ENCODE measurements around the gene AHR. TPM values are rescaled to one million over a fixed set of nuclear protein-coding genes. Genes with fewer than 3 reads are reported as not detected.

AHR gene
- polyA plus RNA-seq, 1 donor (not counting 4 experiments of a cell fraction or from before 2014, with no cell fraction given) = 19.4 TPM

DNA sequence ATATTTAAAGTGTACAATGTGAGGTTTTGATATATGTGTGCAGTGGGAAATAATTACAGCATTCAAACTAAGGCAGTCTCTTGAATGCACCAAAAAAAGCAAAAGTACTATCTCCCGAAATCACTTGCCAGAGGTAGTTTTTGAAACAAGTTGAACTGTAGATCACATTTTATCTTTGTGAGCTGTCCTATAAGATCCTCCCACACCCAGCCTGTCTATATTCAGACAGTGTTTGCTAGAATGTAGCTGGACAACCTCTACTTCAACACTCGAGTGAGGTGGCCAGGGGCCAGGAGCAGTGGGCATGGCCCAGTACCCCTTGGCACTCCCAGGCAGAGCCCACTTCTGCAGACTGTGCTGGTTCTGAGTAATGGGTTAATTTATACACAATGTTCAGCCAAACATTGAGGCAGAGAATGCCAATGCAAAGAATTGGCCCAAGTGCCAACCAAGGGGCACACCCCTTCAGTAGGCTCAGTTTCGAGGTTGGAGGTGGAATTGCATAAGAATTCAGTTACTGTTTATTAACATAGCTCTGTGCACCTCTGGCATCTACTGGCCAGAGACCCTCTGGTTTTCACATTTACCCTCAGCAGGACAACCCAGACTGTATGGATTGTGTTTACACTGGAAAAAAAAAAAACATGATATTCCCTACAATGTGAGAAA is 70.5 kb downstream of the AHR start:
- H2AFZ ChIP-seq (ENCODE audit: control insufficient read depth, low read length) = no peak overlapping the region
- FAIRE-seq = peak; percentile 81

DNA sequence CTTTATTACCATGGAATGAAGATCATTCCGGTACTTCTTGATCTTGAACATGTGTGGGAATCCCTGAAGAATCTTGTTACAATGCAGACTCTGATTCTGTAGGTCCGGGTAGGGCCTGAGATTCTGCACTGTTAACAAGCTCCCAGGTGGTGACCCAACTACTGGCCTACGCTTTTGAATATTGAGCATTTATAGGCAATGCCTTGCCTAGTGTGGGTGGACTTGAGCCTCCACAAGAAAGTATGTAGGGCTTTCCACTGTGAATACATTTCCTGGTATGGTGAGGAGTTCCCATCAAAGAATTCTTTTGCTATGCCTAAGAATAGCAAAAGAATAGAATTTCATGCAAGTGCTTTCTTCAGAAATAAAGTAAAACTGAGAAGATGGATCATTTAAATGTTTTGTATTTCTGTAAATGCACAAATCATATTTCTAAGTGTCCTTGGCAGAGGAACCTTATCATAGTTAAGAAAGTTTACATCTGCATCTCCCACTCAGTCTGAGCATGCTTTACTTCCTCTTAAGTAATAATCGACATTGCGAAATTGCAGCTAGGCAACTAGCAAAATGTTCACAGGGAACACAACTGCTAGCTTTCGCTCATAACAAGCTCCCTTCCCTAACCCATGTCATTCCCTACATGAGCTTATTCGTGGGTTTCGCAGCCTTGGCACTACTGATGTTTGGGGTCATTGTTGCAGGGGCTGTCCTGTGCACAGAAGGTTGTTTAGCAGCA is 71.4 kb downstream of the AHR start:
- Histone ChIP-seq H3K9ac (ENCODE audit: control insufficient read depth, extremely low read depth, insufficient read depth, low read length) (peak overlapping the region; percentile 50), H3K4me3 (ENCODE audit: control insufficient read depth in 2 of 3, extremely low read depth in 1 of 3, insufficient read depth in 2 of 3, low read depth in 1 of 3, low read length in 3 of 3) (no peak overlapping the region), H2AFZ (ENCODE audit: control insufficient read depth, low read length) (no peak overlapping the region), H3K27ac (ENCODE audit: control insufficient read depth, insufficient read depth, low read length) (peak overlapping the region; percentile 92), H3K27me3 (ENCODE audit: control insufficient read depth, extremely low read depth, insufficient read depth, low read length) (no peaks in the 10 kb centered on the region), H3K36me3 (ENCODE audit: control insufficient read depth in 2 of 2, extremely low read depth in 1 of 2, insufficient read depth in 2 of 2, low read length in 2 of 2) (no peaks in the 10 kb centered on the region), H3K9me1 (ENCODE audit: control insufficient read depth, extremely low read depth, insufficient read depth, low read length) (no peaks in the 10 kb centered on the region), H4K20me1 (ENCODE audit: control insufficient read depth, extremely low read depth, insufficient read depth, low read length) (no peaks in the 10 kb centered on the region), H3K4me1 (ENCODE audit: control insufficient read depth, extremely low read depth, insufficient read depth, low read length) (peaks cover 41% of the 10 kb centered on the region), H3K79me2 (ENCODE audit: control insufficient read depth, insufficient read depth, low read length) (no peaks in the 10 kb centered on the region), H3K9me3 (ENCODE audit: control insufficient read depth, low read depth, low read length) (no peaks in the 10 kb centered on the region), H3K4me2 (ENCODE audit: control insufficient read depth, extremely low read depth, insufficient read depth, low read depth, low read length) (peak overlapping the region; percentile 57)
- TF ChIP-seq EZH2 (IDR thresholded peaks at IDR 0.05; ENCODE audit: low read length) = no peak
- TF ChIP-seq, protein P1, sequence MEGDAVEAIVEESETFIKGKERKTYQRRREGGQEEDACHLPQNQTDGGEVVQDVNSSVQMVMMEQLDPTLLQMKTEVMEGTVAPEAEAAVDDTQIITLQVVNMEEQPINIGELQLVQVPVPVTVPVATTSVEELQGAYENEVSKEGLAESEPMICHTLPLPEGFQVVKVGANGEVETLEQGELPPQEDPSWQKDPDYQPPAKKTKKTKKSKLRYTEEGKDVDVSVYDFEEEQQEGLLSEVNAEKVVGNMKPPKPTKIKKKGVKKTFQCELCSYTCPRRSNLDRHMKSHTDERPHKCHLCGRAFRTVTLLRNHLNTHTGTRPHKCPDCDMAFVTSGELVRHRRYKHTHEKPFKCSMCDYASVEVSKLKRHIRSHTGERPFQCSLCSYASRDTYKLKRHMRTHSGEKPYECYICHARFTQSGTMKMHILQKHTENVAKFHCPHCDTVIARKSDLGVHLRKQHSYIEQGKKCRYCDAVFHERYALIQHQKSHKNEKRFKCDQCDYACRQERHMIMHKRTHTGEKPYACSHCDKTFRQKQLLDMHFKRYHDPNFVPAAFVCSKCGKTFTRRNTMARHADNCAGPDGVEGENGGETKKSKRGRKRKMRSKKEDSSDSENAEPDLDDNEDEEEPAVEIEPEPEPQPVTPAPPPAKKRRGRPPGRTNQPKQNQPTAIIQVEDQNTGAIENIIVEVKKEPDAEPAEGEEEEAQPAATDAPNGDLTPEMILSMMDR (optimal IDR thresholded peaks at IDR 0.05 in 1 of 3, IDR thresholded peaks at IDR 0.05 in 1 of 3, conservative IDR thresholded peaks at IDR 0.05 in 1 of 3; ENCODE audit: extremely low read depth in 1 of 3, insufficient read depth in 2 of 3, low read length in 3 of 3) = no peak
- peak; percentile 84 for FAIRE-seq
- DNase-seq (ENCODE audit: low read depth, low spot score) = peak; percentile 17
- dilution Hi-C loops (cut with MboI; ENCODE audit: extremely low pct_ligation_motif_present, low sequenced_read_pairs) = no loop called here

More for the DNA sequence above, 70.5 kb downstream of the AHR start:
- Histone ChIP-seq H3K4me3 (ENCODE audit: control insufficient read depth in 2 of 3, extremely low read depth in 1 of 3, insufficient read depth in 2 of 3, low read depth in 1 of 3, low read length in 3 of 3) (no peak overlapping the region), H3K27me3 (ENCODE audit: control insufficient read depth, extremely low read depth, insufficient read depth, low read length) (no peaks in the 10 kb centered on the region), H3K9ac (ENCODE audit: control insufficient read depth, extremely low read depth, insufficient read depth, low read length) (no peak overlapping the region), H3K4me1 (ENCODE audit: control insufficient read depth, extremely low read depth, insufficient read depth, low read length) (peaks cover 41% of the 10 kb centered on the region), H3K36me3 (ENCODE audit: control insufficient read depth in 2 of 2, extremely low read depth in 1 of 2, insufficient read depth in 2 of 2, low read length in 2 of 2) (no peaks in the 10 kb centered on the region), H3K79me2 (ENCODE audit: control insufficient read depth, insufficient read depth, low read length) (no peaks in the 10 kb centered on the region), H3K9me1 (ENCODE audit: control insufficient read depth, extremely low read depth, insufficient read depth, low read length) (no peaks in the 10 kb centered on the region), H4K20me1 (ENCODE audit: control insufficient read depth, extremely low read depth, insufficient read depth, low read length) (no peaks in the 10 kb centered on the region), H3K4me2 (ENCODE audit: control insufficient read depth, extremely low read depth, insufficient read depth, low read depth, low read length) (no peak overlapping the region), H3K27ac (ENCODE audit: control insufficient read depth, insufficient read depth, low read length) (peak overlapping the region; percentile 92), H3K9me3 (ENCODE audit: control insufficient read depth, low read depth, low read length) (no peaks in the 10 kb centered on the region)
- DNase-seq (ENCODE audit: low read depth, low spot score) = no peak
- TF ChIP-seq, protein P1 (optimal IDR thresholded peaks at IDR 0.05 in 1 of 3, IDR thresholded peaks at IDR 0.05 in 1 of 3, conservative IDR thresholded peaks at IDR 0.05 in 1 of 3; ENCODE audit: extremely low read depth in 1 of 3, insufficient read depth in 2 of 3, low read length in 3 of 3) = no peak
- no peak for TF ChIP-seq EZH2 (IDR thresholded peaks at IDR 0.05; ENCODE audit: low read length)
- dilution Hi-C loops (cut with MboI; ENCODE audit: extremely low pct_ligation_motif_present, low sequenced_read_pairs) = no loop called here
